ENCODE results near the gene CELA2A.
"Not testable (repeated sequence)": the region's sequence is repeated elsewhere in the genome, so short reads cannot be mapped to it uniquely, and the experiment has no call there.

CELA2A gene

GRCh38 chr1:15424981-15425380, 31.6 kb upstream of the CELA2A start:
- no peak for DNase-seq

- DNase-seq, result no peak
Measured at GRCh38 chr1:15425521-15425920, 31.0 kb upstream of the CELA2A start.

- DNase-seq, result no peak
Measured at GRCh38 chr1:15425958-15426357, 30.6 kb upstream of the CELA2A start.

GRCh38 chr1:15426492-15427279, 29.8 kb upstream of the CELA2A start:
- no peak for DNase-seq

- DNase-seq, result no peak
Measured at GRCh38 chr1:15427280-15427666, 29.3 kb upstream of the CELA2A start.

GRCh38 chr1:15428252-15428651, 28.3 kb upstream of the CELA2A start:
- not testable (repeated sequence) for DNase-seq

GRCh38 chr1:15428815-15429435, 27.6 kb upstream of the CELA2A start:
- DNase-seq, result no peak

- DNase-seq, result no peak
Measured at GRCh38 chr1:15429701-15430149, 26.8 kb upstream of the CELA2A start.

GRCh38 chr1:15430787-15431570, 25.6 kb upstream of the CELA2A start:
- peak in 48 of 56 donors; percentile 13 to 84 (median 51) for DNase-seq

GRCh38 chr1:15431571-15431948, 25.0 kb upstream of the CELA2A start:
- DNase-seq, result no peak

- DNase-seq, result no peak
Measured at GRCh38 chr1:15432324-15432723, 24.2 kb upstream of the CELA2A start.

GRCh38 chr1:15433471-15433870, 23.1 kb upstream of the CELA2A start:
- no peak for DNase-seq

- DNase-seq, result not testable (repeated sequence)
Measured at GRCh38 chr1:15434739-15435138, 21.8 kb upstream of the CELA2A start.

GRCh38 chr1:15435239-15436077, 21.1 kb upstream of the CELA2A start:
- DNase-seq, result no peak

- no peak for DNase-seq
Measured at GRCh38 chr1:15436881-15437442, 19.6 kb upstream of the CELA2A start.

- DNase-seq, result no peak
Measured at GRCh38 chr1:15439325-15439724, 17.2 kb upstream of the CELA2A start.

GRCh38 chr1:15440357-15440756, 16.2 kb upstream of the CELA2A start:
- DNase-seq, result no peak

GRCh38 chr1:15441247-15441646, 15.3 kb upstream of the CELA2A start:
- DNase-seq, result no peak

GRCh38 chr1:15442119-15442518, 14.4 kb upstream of the CELA2A start:
- no peak for DNase-seq

- no peak for DNase-seq
Measured at GRCh38 chr1:15442759-15443158, 13.8 kb upstream of the CELA2A start.

GRCh38 chr1:15443281-15443680, 13.3 kb upstream of the CELA2A start:
- no peak for DNase-seq
